Ishikawa (cell line): ENCODE results near the gene CPPED1.

Experiments used
- EP300 ChIP-seq: IDR thresholded peaks from 2 replicates; pipeline ENCODE4 v1.6.1; 2012; ENCODE audit warnings: borderline replicate concordance
- FOXM1 ChIP-seq: IDR thresholded peaks from 2 replicates; pipeline ENCODE4 v1.6.1; 2012; ENCODE audit warnings: low read depth, borderline replicate concordance
- MAX ChIP-seq: IDR thresholded peaks from 2 replicates; pipeline ENCODE4 v1.6.1; 2012
- NFIC ChIP-seq: IDR thresholded peaks from 2 replicates; pipeline ENCODE4 v1.6.1; 2012
- REST ChIP-seq: IDR thresholded peaks from 2 replicates; pipeline ENCODE4 v1.6.1; 2012; ENCODE audit warnings: low read depth, mild to moderate bottlenecking
- TAF1 ChIP-seq: IDR thresholded peaks from 2 replicates; pipeline ENCODE4 v1.6.1; 2012; ENCODE audit warnings: low read depth, mild to moderate bottlenecking
- TCF12 ChIP-seq: IDR thresholded peaks from 2 replicates; pipeline ENCODE4 v1.6.1; 2012; ENCODE audit warnings: low read depth
- TEAD4 ChIP-seq: IDR thresholded peaks from 2 replicates; pipeline ENCODE4 v1.6.1; 2012
- USF1 ChIP-seq: IDR thresholded peaks from 2 replicates; pipeline ENCODE4 v1.6.1; 2012
- YY1 ChIP-seq: IDR thresholded peaks from 2 replicates; pipeline ENCODE4 v1.6.1; 2012; ENCODE audit warnings: low read depth

DNA sequence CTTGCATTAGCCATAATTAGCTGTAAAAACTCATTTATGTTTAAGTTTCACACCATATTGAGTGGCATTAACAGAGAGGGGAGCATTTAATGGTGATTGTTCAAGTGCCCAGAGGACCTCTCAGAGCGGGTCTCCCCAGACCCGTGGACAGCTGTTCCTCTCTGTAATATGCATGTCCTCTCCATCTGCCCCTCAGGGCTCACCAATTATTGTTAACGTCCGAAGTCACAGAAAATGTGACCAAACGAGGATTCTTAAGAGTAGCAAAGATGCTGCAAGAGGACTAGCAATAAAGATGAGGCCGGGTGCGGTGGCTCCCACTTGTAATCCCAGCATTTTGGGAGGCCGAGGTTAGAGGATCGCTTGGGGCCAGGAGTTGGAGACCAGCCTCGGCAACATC lies 130.2 kb downstream of the CPPED1 start:
- TF ChIP-seq TCF12: no peak
- no peak for TF ChIP-seq REST
- no peak for TF ChIP-seq MAX
- no peak for TF ChIP-seq TAF1
- no peak for TF ChIP-seq TEAD4
- TF ChIP-seq USF1: no peak
- no peak for TF ChIP-seq EP300
- no peak for TF ChIP-seq YY1
- TF ChIP-seq FOXM1: no peak
- no peak for TF ChIP-seq NFIC
